Measurements from ENCODE around the gene RNF222.

RNF222 gene, protein sequence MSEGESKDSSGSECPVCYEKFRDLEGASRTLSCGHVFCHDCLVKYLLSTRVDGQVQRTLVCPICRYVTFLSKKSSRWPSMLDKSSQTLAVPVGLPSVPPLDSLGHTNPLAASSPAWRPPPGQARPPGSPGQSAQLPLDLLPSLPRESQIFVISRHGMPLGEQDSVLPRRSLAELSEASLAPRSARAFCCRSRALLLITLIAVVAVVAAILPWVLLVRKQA

DNA sequence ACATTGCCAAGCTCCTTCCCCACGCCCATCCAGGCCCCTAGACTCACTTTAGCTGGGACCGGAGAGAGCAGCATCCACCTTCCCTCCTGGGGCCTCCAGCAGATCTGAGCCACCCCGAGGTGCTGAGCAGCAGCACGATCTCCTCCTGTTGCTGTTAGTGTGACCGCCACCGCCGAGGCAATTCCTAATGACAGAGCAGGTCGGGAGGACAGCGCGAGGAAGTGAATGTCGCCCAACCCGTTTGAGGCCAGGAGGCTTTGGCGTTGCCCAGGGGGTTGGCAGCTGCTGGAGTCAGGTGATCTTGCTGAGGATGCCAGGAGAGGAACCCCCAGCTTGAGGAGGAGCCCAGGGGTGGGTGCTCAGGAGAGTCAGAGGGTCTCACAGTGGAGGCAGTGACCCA is at the start of gene RNF222:
TSS of gene RNF222 (minus strand) at position 192 of the 400 bp plus-strand sequence. CDS start 4,366 bp downstream, outside the sequence.
- DNase-seq, result no peak

DNA sequence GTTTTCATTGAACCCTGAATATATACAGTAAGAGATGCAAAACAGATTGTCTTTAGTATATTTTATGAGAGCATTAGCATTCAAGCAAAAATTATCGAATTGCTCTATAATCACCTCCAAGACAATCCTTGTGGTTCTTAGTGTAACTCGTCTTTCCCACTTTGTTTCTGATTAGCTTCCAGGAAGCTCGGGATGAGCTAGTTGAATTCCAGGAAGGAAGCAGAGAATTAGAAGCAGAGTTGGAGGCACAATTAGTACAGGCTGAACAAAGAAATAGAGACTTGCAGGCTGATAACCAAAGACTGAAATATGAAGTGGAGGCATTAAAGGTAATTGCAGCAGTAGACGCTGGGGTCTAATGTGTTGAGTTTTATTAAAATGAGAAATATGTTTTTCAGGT is 47.9 kb upstream of the RNF222 start:
- no peak for DNase-seq

DNA sequence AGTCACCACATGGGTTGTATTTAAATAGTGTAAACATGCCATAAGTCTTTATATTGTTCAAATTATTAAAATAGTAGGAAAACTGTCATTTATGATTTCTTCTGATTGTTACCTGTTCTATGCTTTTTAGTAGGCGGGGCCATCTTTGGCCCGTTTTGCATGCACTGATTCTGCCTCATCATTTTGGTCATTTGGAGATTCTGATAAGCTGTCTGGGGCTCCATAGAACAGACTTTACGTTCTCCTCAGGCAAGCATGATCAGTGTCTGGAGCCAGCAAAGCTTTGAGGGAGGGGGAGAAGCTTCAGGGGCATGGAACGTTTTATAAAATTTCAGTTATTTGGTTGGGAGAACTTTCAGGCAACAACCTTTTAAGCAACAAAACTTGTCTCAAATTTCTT is 46.9 kb upstream of the RNF222 start:
- no peak for DNase-seq

DNA sequence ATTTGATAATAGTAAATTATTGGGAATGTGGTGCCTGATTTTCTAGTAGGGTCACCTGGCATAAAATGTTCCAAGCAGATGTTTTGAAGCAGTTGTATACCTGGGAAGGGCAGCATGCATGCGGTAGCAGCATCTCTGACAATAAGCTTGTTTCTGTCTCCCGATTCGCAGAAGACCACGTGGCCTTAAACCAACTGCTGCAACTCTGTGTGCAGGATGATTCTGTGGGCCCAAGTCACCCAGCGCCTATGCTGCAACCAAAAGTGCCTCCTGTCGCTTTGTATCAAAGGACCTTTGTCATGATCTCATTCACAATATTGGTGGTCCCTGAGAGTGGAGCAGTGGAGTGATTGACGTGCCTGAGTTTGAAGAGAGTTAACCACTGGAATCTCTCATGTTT is 46.1 kb upstream of the RNF222 start:
- DNase-seq, result no peak

DNA sequence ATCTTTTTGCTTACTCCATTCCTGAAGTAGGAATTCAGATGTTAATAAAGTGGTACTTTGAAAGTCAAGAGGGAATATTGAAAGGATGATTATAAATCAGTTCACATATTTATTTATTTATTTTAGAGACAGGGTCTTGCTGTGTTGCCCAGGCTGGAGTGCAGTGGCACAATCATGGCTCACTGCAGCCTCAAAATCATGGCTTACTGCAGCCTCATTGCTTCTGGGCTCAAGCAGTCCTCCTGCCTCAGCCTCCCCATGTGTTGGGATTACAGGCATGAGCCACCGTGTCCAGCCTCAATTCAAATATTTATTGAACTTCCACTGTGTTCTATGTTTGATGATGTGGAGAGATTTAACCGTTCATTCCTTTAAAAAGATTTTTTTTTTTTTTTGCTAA is 44.7 kb upstream of the RNF222 start:
- no peak for DNase-seq

DNA sequence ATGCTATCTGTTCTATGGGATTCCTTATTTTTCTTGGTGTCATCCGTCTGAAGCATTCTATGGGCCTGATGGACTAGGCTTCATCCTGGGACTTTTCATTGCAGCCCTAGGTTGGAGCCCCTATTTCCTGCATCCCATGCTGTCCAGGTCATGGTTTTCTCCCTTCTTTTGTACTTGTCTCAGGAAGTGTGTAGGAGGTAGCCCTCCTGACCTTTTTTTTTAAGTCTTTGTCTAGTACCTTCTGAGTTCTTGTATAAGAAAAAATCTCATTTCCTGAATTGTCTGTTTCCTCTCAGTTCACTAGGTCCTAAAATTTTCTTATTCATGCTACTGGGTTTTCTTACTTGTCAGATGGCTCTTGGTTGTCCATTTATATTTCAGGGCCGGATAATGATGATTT is 44.1 kb upstream of the RNF222 start:
- no peak for DNase-seq

DNA sequence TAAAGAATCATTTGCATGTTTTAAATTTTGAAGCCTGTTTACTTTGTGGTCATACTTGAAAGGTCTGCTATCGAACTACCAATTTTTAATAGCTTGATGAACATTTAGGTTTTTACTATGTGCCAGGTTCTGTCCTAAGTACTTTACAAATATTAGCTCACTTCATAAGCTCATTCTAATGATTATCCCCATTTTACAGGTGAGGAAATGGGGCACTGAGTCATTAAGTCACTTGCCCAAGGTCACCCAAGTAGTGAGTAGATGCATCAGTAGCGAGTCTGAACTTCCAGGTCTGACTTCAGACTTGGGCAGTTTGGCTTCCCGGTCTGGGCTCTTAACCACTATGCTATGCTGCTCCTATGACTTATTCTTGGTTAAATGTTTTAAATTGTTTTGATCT is 42.1 kb upstream of the RNF222 start:
- no peak for DNase-seq

DNA sequence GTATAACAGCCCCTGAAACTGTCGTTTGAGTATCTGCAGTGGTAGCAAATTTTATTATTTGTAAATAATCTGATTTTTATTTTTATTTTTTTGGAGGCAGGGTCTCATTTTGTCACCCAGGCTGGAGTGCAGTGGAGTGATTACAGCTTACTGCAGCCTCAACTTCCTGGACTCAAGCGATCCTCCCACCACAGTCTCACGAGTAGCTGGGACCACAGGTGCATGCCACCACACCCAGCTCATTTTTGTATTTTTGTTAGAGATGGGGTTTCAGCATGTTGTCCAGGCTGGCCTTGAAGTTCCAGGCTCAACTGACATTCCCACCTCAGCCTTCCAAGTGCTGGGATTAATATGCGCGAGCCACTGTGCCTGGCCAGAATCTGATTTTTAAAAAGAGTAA is 40.8 kb upstream of the RNF222 start:
- DNase-seq, result no peak

DNA sequence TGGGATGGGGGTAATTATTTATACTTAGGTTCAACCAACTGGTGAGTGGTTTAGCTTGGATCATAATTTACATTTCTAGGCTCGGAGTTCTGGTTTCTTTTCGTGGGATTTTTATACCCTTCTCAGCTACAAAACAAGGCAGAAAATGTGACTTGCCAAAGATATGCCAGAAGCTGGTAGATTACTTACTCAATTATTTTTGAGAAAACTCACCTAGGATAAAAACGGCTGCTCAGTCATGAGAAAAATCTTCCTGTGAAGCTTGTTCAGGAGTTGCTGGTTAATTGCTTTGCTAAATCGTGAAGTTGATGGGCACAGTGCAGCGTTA is 39.2 kb upstream of the RNF222 start:
- no peak for DNase-seq

DNA sequence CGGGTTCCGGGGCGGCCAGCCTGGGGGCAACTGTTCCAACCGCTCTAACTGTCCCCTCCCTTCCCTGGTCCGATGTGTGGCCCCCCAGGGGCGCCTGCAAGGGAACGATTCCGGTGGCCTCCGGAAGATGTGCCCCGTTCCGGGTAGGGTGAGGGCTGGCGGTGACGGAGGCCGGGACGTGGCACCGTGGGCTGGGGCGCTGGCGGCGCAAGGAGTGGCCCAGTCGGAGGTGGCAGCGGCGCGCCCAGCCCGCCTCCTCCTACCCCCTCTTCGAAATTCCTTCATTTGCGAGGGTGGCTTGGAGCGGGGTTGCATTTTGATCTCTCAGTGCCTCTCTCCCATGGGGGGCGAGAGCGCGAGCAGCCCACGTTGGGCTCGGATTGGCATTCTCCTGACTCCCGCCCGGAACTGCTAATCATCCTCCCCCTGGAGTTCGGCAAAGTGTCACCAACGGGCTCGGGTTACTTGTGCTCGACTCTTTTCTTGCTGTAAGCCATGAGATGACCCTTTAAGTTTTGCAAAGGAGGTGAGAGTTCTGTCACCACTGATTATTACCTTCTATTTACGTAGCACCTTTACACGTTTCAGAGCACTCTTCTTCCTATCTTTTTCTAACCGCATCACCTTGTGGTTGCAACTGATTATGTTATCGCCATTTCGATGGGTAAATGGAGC is 38.7 kb upstream of the RNF222 start:
- peak; percentile 65 for DNase-seq

DNA sequence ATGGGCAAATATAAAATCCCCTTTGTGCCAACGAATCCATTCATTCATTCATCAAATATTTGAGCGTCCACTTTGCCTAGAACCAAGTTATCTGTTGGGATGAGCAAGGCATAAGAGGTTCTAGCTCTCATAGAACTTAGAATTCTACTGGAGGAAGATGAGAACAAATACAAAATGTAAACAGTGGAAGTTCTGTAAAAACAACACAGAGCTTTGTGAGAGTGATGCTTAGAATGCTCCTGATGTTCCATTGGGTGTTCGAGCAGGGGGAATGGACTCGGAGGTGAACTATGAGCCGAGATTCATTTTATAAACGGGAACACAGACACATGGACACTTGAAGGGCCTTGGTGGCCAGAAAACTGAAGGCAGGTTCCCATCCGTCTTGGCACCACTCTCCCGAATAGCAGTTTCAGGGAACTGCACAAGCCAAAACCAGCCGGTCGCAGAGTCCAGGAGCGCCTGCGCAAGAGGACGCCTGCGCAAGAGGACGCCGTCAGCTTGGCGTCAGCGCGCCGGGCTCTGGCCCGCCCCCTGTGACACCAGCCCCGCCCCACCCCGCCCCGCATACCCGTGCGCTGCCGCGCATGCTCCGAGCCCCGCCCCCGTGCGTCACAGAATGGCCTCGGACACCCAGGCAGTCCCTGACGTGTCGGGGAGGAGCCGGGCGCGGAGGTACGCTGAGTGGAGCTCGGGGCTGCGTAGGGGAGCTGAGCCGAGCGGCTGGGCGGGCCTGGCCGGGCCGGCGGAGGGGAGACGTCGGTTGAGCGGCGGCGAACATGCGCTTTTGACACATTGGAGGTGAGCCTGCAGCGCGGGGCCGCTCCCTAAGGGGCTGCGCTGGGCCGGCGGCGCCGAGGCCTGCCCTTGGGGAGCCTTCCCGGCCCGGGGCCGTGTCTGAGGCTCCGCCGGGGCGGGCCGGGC is 37.9 kb upstream of the RNF222 start, which contains the start of gene NDEL1:
TSS of gene NDEL1 (plus strand) at position 640 of the 924 bp plus-strand sequence. CDS start 8,388 bp downstream, outside the sequence.
- peak; percentile 99 for DNase-seq

DNA sequence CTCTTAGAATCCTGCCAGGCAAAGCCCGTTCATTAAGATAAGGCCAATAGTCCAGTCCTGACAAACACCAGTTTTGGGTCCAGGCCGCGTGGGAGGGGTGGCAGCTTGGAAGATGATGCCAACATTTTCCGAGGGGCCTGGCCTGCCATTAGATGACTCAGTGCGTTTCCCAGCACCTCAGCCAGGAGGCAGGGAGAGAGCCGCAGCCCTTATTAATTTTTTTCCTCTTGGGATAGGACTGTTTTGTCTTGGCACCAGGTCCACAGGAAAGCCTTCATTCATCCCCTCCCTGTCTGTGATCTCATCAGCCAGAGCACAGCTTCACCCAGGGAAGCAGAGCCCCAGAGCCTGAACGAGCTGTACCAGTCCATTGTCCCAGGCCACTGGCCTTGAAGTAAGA is 33.3 kb upstream of the RNF222 start:
- DNase-seq, result no peak

DNA sequence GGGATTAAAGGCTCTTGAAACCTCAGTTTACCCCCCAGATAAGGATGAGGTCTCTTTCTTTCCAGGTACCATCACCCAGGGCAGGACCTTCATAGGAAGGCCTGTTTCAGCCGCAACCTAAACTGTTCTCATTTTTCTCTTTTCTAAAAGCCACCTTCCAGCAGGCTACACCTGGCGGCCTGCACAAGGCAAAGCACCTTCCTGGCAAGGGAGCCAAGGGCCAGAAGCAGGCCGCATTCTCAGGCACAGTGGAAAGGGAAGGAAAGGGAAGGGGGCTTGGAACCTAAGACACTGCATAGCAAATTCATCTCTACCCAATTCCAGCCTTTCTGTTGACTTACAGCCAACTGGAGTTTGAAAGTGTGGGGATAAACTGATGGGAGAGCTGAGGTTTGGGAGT is 29.2 kb upstream of the RNF222 start:
- no peak for DNase-seq

DNA sequence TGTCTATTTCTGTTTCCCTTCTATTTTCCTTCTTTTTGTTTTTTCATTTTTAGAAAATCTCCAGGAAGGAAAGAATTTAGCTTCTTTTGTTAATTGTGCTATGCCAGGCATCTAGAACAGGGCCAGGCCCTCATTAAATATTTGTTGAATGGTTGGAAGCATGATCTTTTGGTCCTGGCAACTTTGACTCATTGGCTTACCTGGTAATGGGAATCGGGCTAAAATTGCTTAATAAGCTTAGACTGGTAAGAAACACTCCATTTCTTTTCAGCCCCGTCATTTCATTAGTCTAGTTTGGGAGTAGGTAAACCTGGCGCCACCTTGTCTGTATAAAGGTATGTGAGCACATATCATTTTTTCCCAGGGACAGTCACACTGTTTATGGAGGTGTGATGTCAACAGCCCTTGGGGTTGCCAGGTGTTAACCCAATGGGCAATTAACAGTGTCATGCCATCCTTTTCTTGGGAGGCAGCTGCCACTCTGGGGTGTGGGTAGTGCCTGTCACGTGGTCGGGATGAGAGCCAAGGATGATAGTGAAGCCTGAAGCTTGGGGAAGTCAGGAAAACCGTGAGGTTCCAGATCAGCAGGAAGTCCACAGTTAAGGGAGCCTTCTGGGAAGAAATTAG is 28.6 kb upstream of the RNF222 start:
- DNase-seq, result no peak

DNA sequence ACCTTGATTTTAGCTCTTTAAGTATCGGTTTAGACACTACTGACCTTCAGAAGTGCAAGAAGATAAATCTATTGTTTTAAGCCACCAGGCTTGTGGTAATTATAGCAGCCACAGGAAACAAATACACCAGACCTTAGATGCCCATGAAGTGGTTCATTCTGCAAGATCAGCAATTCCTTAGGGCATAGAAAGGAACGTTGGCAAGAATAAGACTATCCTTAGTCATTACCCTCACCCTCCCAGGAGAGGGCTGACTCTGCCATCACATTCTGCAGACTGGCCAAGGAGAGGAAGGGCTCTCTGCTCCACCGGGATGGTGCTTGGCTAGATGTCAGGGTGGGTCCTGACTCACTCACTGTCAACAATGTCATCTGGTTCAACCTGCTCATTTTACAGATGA is 23.9 kb upstream of the RNF222 start:
- no peak for DNase-seq

DNA sequence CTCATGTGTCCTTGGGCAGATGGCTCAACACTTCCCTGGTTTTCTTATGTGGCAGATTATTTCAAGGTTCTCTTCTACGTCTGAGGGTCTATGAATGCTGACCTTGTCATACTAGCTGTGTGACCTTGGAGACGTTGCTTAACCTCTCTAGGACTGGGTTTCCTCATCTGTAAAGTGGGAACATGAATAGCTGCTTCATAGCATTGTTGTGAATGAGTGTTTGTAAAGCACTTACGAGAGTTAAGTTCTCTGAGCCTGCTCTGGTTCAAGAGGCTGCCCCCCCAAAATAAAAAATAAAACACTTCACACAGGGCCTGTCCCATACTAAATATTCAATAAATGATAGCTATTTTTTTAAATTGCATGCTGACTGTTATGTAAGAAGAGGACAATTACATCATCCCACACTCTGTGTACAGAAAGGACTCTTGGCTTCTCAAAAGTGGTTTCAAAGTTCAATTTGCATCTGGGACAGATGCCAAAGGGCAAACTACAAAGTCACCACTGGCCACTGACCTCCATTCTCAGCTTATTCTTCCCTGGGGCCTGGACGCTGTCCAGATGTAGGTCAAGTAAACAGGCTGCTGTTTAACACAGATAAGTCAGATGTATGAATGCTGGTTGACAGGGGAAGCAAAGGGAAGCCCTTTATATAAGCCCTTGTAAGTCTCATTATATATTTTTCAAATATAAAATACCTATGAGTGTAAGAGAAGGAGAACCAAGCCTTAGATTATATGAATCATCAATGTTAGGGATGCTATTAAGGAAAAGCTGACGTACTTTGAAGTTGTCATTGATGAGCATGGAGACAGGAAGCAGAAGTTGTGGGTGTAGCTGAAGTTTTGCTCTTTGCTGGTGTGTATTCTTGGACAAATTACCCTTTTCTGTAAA is 22.7 kb upstream of the RNF222 start:
- no peak for DNase-seq

DNA sequence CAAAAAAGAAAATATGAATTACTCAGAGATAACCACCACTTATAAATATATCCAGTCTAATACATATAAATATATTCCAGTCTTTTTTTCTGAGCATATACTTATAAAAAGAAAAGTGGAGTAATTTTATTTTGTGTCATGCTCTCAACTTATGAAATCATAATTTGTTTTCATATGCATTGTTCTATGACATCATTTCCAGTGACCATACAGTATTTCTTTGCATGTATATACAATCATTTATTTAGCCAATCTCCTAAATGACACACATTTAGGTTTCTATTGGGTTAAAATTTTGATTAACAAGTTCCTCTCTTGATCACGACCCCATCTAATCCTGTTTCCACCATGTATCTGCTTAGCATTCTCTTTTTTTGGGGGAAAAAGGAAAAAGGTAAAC is 21.7 kb upstream of the RNF222 start:
- DNase-seq, result no peak

DNA sequence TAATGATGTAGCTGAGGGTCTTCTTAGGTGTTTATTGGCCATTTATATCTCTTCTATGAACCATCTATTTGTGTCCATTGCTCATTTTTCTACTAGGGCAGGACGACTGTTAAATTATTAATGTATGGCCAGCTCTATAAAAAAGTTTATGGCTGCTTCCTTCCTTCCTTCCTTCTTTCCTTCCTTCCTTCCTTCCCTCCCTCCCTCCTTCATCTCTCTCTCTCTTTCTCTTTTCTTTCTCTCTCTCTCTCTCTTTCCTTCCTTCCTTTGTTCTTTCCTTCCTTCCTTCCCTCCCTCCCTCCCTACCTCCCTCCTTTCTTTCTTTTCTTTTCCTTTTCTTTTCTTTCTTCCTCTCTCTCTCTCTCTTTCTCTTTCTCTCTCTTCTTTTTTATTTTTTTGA is 20.8 kb upstream of the RNF222 start:
- no peak for DNase-seq

DNA sequence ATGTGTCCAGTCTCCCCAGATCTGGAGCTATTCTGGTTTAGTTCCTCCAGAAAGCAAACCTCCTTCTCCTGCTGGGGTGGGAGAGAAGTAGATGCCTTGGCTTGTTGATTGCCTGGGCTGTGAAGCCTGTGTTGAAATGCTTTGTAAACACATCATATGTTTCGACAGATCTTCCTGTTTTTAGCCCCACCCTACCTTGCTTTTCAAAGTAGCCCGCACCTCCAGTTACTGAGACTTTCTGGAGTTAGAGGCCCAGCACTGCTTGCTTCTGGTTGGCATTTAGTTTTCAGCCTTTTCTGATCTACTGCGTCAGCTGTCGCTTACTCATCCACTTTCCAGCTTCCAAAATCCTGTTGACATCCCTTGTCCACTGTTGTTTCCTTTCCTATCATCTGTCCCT is 20.2 kb upstream of the RNF222 start:
- no peak for DNase-seq

DNA sequence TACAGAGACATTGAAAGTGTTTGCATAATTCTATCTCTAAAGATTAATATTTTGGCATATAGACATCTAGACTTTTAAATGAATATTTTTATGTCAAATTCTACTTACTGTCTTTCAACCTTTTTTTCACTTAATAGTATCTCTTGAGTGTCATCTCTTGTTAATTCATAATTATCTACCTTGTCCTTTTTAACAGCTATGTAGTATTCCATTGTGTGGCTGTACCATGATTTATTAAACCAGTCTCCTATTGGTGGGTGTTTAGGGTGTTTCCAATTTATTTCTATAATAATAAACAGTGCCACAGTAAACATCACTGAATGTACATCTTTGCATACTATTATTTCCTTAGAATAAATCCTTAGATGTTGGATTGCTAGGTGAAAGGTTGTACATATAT is 16.3 kb upstream of the RNF222 start:
- no peak for DNase-seq

DNA sequence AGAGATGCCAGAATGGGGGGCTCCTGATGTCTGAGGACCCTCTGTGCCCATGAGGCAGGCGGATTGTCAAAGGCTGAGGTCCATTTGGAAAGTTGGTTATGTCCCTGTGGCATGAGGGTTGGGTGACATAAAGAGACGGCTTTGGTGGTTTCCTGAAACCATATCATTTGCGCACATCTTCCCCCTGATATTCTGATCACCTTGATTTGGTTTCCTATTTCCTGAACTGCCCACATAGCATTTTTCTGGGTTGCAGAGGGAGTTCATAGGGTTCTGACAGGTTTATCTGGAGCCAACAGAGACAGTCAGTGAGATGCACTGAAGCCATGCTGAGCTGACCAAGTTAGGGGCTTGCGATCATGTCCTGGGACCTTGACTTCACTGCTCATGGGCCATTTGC is 15.7 kb upstream of the RNF222 start:
- DNase-seq, result no peak

DNA sequence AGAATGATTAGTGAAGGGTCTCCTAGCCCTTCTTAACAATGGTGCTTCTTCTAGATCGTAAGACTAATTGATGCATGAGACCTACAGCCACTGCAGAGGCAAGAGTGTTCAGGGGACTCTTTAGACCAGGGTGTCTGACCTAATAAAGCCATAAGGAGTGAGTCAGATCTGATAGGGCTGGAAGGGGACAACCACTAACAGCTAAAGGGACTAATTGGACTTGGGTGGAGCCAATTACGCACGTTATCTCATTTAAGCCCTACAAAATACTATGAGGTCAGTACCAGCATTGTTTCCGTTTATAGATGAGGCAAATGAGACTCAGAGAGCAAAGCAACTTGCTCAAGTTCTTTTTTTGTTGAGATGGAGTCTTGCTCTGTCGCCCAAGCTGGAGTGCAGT is 14.5 kb upstream of the RNF222 start:
- no peak for DNase-seq

DNA sequence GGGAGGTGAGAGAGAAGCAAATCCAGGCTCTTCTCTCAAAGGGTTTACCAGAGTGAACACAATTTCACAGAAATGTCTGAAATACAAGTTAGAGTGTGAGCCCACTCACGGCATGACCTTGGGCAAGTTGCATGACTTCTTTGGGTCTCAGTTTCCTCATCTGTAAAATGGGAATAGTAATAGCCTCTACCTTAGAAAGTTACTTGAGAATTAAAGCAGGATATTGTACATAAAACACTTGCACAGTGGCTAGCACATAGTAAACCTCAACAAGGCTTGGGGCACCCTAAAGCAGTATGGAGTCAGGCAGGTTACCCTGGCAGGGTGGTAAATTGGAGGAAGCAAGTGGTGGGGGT is 13.2 kb upstream of the RNF222 start:
- no peak for DNase-seq
